GM19395 (cell line): ENCODE data around the gene ATP6V0C.
"Not testable (repeated sequence)": the region's sequence is repeated elsewhere in the genome, so short reads cannot be mapped to it uniquely, and the experiment has no call there.

Experiments used
- ATAC-seq: cut with Tn5 transposase; IDR thresholded peaks from one replicate; pipeline ENCODE4 v1.9.1; 2021; ENCODE audit warnings: mild to moderate bottlenecking, moderate library complexity; ENCODE audit not compliant: unreplicated experiment

The ATP6V0C gene

DNA sequence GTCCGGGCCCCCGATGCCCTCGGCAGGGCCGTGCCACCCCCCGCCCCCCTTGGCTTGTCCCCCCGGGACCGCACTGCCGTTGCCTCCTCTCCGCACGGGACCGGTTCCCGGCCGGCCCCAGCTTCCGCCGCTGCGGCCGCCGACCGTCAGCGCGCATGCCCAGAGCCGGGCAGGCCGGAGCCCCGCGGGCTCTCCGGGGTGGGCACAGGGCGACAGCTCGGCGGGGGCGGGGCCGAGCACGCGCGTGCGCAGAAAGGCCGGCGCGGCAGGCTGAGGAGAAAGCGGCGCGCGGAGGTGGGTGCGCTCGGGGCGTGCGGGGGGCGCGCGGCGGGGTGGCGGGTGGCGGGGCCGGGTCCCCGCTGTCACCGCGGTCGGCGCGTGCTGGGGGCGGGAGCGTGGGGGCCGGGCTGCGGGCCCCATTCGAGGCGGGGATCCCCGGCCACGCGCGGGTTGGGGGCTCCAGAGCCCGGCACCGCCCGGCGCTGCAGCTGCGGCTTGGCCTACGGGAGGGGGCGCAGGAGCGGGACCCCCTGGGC is 38.8 kb upstream of the ATP6V0C start, which contains the start of gene TBC1D24:
TSS of gene TBC1D24 (plus strand) at position 251 of the 536 bp plus-strand sequence. CDS start 21,022 bp downstream, outside the sequence.
- ATAC-seq, result peak; percentile 46

- ATAC-seq, result peak; percentile 14
Measured at GRCh38 chr16:2475413-2476344, 38.1 kb upstream of the ATP6V0C start.

- no peak for ATAC-seq
Measured at GRCh38 chr16:2476345-2476720, 37.4 kb upstream of the ATP6V0C start.

DNA sequence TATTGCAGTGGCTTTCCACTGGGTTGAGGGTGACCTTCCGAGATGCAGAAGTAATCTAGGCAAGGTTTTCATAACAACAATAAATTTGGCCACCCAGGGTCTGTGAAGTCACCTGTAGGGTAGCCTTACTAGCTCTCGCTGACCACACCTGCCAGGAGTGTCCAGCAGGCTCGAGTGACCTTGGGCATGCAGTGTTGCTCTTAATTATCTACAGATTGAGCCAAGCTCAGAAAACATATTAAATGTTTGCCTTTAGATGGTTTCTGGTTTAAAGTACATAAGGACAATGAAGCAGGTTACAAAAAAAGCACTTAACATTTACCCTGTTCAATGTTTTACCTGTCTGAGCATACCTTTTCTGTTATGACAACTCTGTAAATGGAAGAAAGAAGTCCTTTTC is 37.0 kb upstream of the ATP6V0C start:
- ATAC-seq, result no peak

DNA sequence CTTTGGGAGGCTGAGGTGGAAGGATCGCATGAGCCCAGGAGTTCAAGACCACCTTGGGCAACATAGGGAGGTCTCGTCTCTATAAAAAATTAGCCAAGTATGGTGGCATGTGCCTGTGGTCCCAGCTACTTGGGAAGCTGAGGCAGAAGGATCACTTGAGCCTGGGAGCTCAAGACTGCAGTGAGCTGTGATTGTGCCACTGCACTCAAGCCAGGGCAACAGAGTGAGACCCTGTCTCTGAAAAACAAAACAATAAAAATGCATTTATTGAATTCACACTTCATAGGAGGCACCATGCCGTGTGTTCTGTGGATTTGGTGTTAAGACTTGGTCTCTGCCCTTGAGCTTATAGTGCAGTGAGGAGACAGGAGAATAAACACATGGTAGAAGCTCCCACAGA is 36.4 kb upstream of the ATP6V0C start:
- no peak for ATAC-seq

DNA sequence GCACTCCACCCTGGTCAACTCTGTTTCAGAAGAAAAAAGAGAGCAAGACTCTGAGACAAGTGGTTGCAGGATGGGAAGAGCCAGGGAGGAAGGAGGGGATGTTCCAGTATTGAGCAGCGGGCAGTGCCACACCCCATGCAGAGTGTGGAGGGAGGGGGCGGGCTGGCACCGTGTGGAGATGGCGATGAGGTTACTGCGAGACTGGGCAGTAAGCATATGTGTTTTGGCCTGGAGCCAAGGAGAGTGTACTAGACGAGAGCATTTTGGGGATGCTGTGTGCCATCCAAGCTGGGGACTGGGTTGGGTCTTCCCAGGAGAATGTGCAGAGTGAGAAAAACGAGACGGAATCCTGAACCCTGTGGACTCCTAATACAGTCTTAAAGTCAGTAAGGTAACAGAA is 35.5 kb upstream of the ATP6V0C start:
- no peak for ATAC-seq

DNA sequence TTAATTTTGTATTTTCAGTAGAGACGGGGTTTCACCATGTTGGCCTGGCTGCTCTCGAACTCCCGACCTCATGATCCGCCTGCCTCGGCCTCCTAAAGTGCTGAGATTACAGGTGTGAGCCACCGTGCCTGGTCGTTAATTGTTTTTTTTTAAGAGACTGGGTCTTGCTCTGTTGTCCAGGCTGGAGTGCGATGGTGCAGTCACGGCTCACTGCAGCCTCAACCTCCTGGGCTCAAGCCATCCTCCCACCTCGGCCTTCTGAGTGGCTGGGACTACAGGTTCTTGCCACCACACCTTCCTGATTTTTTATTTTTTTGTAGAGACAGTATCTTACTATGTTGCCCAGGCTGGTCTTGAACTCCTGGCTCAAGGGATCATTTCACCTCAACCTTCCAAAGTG is 33.8 kb upstream of the ATP6V0C start:
- not testable (repeated sequence) for ATAC-seq

DNA sequence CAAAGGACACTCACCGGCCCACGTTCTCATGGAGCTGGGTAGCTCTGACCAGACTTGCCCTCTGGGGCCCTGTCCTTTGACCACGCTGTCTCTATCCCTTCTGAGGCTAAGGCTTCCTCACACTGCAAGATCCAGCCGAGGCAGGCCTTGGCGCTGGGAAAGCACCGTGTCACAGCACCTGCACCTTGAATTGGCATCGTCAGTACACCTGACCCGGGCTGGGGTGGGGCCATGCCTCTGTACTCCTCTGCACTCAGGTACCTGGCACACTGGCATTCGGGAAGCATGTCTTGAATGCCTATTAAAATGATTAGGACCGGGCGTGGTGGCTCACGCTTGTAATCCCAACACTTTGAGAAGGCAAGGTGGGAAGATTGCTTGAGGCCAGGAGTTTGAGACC is 32.8 kb upstream of the ATP6V0C start:
- no peak for ATAC-seq

GRCh38 chr16:2481676-2482075 is 32.1 kb upstream of the ATP6V0C start:
- no peak for ATAC-seq

DNA sequence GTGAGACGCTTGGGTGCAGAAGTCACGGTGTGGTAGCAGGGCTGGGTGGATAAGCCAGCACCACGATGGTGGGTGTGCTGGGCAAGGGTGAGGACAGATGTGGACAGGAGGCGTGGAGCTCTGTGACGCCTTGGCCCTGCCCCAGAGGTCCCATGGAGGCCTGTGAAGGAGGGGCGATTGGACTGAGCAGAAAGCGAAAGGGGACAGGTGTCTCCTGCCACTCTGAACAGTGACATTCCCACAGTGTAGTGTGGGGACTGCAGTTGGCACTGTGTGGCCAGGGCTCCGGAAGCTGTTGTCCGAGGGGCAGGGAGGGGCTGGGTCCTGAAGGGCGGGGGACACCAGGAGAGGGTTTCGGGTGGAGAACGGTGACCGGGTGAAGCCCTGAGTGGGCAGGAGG is 31.5 kb upstream of the ATP6V0C start:
- ATAC-seq, result no peak

GRCh38 chr16:2482708-2483534 is 30.8 kb upstream of the ATP6V0C start:
- ATAC-seq, result no peak

GRCh38 chr16:2483939-2484897 is 29.5 kb upstream of the ATP6V0C start:
- ATAC-seq, result no peak

DNA sequence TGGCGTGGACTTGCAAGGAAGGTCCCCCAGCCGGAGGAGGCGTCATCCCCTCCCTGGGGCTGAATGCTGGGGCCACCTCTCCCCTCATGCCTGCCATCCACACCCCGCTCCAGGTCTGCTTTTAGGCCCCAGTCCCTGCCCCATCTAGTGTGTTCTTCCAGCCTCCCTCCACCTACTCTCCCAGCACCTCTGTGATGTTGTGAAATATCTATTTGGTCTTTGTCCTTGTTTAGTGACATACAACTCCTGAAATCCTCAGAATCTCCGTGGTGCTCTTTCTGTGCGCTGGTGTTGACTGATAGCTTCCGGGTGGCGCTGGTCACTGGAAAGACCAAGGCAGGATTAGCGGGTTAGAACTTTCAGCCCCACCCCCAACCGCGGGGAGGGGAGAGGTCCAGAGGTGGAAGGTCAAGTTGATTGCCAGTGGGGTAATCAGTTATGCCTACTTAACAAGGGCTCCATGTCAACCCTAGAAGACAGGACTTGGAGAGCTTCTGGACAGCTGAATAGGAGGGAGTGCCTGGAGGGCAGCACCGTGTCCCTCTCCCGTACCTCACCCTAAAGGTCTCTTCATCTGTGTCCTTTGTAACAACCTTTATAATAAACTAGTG is 28.7 kb upstream of the ATP6V0C start:
- no peak for ATAC-seq

DNA sequence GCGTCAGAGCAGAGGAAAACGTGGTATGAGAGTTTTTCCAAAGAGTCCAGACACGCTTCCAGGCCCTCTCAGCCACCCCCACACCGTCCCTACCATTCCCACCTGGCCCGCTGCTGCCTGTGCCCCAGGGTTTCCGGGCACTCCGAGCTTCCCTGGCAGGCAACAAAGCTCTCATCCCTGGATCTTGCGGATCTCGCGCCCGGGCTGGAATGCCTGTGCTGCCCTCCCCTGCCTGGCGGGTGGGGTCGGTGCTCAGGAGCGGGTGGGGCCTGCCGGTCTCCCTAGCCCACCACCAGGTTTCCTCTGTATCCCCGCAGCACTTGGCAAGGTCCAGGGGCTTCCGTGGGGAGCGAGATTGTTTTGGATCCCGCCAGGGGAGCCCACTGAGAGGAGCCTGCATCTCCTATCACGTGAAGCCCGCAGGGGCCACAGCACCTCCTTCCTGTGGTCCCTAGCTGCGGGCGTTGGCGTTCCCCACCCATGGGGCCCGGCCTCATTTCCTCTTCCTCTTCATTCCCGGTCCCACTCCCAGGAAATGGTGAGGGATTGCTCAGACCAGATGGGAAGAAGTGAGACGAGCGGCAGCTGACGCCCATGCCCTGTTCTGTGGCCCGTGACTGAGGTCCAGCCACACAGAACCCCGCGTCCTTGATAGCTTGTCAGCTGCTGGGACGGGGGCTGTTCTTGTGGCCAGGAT is 27.8 kb upstream of the ATP6V0C start:
- ATAC-seq, result no peak

DNA sequence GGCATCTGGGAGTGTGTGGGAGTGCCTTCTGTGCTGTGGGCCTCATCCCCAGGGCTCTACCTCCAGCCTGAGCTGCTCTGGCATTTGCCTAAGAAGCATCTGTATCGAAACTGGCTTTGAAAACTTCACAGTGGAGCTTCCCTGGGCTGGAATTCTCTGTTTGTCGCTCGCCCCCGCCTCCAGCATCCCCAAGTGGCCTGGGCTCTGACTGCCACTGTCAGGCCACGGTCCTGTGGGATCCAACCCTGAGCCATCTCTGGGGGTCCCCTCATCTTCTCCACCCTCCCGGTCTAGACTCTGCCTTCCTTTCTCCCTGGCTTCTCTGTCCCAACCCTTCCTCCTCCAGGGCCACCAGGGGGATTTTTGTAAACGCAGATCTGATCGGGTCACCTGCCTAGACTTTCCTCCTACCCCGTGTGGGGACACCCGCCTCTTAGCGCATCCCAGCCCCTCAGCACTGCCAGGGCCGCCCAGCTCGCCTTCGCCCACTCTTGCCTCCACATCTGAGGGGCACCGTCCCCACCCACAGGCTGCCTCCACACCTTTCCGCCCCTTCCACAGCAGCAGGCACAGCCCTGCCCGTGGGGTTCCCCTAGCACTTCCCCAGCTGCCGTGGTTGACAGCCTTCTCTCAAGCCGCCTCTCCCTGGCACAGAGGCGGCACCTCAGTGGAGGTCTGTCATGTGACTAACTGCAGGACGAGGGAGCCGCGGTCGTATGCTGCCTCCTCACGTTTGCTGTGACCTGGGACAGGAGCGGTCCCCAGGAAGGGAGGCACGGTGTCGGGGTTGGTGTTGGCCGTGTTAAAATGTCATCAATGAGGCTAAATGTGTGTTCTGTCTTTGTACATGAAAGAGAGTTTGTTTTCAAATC is 26.9 kb upstream of the ATP6V0C start:
- ATAC-seq, result no peak

GRCh38 chr16:2487517-2487842 is 26.3 kb upstream of the ATP6V0C start:
- no peak for ATAC-seq

GRCh38 chr16:2487903-2488531 is 25.7 kb upstream of the ATP6V0C start:
- ATAC-seq, result no peak

- no peak for ATAC-seq
Measured at GRCh38 chr16:2489581-2489980, 24.2 kb upstream of the ATP6V0C start.
